ENCODE results near the gene MGAT2. TPM values are rescaled to one million over a fixed set of nuclear protein-coding genes. Genes with fewer than 3 reads are reported as not detected.

The MGAT2 gene
- polyA plus RNA-seq, 1 experiment = 54.7 TPM

DNA sequence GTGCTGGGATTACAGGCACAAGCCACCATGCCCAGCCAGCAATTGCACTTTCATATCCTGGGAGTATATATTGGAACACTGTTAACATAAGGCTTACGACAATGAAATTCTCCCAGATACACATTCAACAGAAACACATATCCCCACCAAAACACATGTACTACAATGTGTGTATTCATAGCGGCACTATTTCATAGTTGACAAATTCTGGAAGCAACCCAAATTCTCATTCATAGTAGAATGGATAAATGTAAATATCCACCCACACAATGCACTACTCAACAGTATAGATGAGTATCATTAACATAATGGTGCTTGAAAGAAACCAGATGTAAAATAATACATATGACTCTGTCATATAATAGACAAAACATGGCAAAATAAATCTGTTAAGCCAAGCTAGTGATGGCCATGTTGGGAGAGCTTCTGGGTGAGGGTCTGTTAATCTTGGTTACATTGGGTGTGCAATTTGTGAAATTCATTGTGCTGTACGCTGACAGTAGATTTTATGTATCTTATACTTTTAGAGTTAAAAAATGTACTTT, 17.0 kb downstream of the MGAT2 start:
- TF ChIP-seq, protein P1, sequence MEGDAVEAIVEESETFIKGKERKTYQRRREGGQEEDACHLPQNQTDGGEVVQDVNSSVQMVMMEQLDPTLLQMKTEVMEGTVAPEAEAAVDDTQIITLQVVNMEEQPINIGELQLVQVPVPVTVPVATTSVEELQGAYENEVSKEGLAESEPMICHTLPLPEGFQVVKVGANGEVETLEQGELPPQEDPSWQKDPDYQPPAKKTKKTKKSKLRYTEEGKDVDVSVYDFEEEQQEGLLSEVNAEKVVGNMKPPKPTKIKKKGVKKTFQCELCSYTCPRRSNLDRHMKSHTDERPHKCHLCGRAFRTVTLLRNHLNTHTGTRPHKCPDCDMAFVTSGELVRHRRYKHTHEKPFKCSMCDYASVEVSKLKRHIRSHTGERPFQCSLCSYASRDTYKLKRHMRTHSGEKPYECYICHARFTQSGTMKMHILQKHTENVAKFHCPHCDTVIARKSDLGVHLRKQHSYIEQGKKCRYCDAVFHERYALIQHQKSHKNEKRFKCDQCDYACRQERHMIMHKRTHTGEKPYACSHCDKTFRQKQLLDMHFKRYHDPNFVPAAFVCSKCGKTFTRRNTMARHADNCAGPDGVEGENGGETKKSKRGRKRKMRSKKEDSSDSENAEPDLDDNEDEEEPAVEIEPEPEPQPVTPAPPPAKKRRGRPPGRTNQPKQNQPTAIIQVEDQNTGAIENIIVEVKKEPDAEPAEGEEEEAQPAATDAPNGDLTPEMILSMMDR (IDR thresholded peaks at IDR 0.05; ENCODE audit: low read depth, low read length) = no peak
- CTCF ChIA-PET = no interaction called here
- Histone ChIP-seq H3K9me3 (ENCODE audit: control insufficient read depth, insufficient read depth, low read length) (no peaks in the 10 kb centered on the region; the same call in 1 of the 2 replicates), H3K27ac (ENCODE audit: low read depth, low read length) (no peak overlapping the region), H3K4me3 (ENCODE audit: low read depth, low read length) (no peak overlapping the region), H3K27me3 (ENCODE audit: control insufficient read depth, insufficient read depth, low read length) (no peaks in the 10 kb centered on the region)
- DNase-seq (ENCODE audit: low read depth, low spot score) = no peak
- POLR2A ChIA-PET = no interaction called here

DNA sequence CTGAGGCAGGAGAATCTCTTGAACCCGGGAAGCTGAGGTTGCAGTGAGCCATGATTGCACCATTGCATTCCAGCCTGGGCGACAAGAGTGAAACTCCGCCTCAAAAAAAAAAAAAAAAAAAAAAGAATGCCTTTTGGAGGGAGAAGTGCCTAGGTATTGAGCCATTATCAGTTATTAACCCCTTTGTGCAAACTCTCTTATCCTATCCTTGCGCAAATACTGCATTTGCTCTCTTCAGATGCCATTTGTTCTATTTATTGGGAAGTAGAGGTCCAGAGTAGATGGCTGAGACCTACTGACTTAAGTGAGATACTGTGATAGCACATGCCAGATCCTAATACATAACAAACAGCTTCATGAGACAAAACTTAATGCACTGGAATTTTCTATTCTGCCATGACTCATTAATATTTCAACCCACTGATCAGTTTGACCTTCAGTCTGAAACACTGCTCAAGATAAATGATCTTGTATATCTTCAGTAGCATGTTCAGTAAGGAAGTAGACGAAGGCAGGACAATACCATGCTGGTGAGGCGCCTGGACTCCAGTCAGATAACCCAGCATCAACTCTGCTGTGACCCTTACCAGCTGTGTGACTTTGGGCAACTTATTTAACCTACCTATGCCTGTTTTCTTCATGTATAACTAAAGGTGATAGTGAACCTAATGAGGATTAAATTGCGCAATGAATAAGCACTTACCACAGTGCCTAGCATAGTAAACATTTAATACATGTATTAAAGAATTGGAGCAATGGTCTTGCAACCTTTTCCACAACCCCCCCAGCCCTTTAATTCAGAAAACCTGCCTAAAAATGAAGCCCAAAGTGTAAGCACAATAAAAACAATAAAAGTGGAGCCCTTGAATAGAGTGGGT, 20.2 kb downstream of the MGAT2 start:
- Histone ChIP-seq H3K27ac (ENCODE audit: low read depth, low read length) (no peak overlapping the region), H3K9me3 (ENCODE audit: control insufficient read depth, insufficient read depth, low read length) (no peaks in the 10 kb centered on the region), H3K27me3 (ENCODE audit: control insufficient read depth, insufficient read depth, low read length) (no peaks in the 10 kb centered on the region), H3K4me3 (ENCODE audit: low read depth, low read length) (no peak overlapping the region)
- DNase-seq (ENCODE audit: low read depth, low spot score) = no peak
- CTCF ChIA-PET = no interaction called here
- TF ChIP-seq, protein P1 (IDR thresholded peaks at IDR 0.05; ENCODE audit: low read depth, low read length) = no peak
- POLR2A ChIA-PET = interaction anchor here (0.6 kb wide), 1 partner anchor 127 kb away, joined by 4 read pairs; the partner anchor contains the start of gene KLHDC2

DNA sequence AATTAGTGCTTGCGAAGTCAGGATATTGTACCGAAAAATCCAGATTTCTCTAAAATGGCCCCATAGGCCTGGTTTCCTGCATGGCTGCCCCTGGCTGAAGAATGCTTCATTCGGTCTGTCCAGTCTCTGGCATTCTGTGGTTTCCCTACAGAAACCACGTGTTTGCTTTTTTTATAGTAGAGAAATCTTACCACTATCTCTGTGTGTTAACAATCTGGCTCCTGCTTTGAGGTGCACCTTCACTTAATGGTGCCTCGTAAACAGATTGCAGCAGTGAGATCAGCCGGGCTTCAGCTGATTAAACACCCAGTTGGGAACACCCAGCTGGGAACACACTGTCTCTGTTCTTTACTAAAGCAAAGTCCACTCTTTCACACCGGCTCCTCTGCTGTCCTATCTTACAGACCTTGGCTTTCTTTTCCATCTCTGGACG, 21.1 kb downstream of the MGAT2 start:
- no peak for DNase-seq (ENCODE audit: low read depth, low spot score)
- no peak overlapping the region for H3K27ac ChIP-seq (ENCODE audit: low read depth, low read length)
- ChIA-PET POLR2A (no interaction called here), CTCF (no interaction called here)
- H3K9me3 ChIP-seq (ENCODE audit: control insufficient read depth, insufficient read depth, low read length) = no peaks in the 10 kb centered on the region
- no peaks in the 10 kb centered on the region for H3K27me3 ChIP-seq (ENCODE audit: control insufficient read depth, insufficient read depth, low read length)
- TF ChIP-seq, protein P1 (IDR thresholded peaks at IDR 0.05; ENCODE audit: low read depth, low read length) = no peak
- H3K4me3 ChIP-seq (ENCODE audit: low read depth, low read length) = no peak overlapping the region

DNA sequence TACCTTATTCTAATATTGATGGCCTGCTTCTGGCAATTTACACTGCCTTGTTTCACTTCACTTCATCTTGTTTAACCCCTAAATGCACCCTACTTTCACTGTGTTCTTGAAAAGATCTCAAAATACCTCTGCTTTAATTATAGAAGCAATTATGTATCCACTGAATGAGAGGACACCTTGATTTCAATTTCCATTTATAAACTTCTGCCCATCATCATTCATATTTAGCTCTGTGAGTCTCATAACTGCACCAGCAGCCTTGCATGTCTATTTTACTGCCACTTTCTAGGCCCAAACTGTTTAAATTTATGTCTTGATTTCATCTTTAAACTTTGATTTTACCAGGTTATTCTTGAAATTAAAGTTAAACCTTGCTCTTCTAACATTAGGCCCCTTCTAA, 21.6 kb downstream of the MGAT2 start:
- Histone ChIP-seq H3K27ac (ENCODE audit: low read depth, low read length) (no peak overlapping the region), H3K27me3 (ENCODE audit: control insufficient read depth, insufficient read depth, low read length) (no peaks in the 10 kb centered on the region), H3K4me3 (ENCODE audit: low read depth, low read length) (no peak overlapping the region), H3K9me3 (ENCODE audit: control insufficient read depth, insufficient read depth, low read length) (no peaks in the 10 kb centered on the region)
- no peak for DNase-seq (ENCODE audit: low read depth, low spot score)
- TF ChIP-seq, protein P1 (IDR thresholded peaks at IDR 0.05; ENCODE audit: low read depth, low read length) = no peak
- ChIA-PET POLR2A (no interaction called here), CTCF (interaction anchor here (1.0 kb wide), 1 partner anchor 187 kb away, joined by 3 read pairs; no protein-coding TSS in a partner anchor)

DNA sequence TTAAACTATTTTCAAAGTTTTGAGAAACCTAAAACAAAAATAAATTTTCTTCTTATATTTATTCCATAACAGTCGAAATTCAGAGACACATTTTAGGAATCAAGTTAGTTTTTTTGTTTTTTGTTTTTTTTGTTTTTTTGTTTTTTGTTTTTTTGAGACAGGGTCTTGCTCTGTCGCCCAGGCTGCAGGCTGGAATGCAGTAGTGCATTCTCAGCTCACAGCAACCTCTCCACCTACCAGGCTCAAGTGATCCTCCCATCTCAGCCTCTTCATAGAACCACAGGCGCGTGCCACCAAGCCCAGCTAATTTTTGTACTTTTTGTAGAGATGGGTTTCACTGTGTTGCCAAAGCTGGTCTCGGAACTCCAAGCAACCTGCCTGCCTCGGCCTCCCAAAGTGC, 32.9 kb downstream of the MGAT2 start:
- DNase-seq (ENCODE audit: low read depth, low spot score) = no peak
- ChIA-PET POLR2A (no interaction called here), CTCF (interaction anchor here (1.0 to 1.7 kb wide), 2 partner anchors 20 to 199 kb away, joined by 3 to 8 read pairs; partner anchors contain the start of gene NEMF)
- H3K4me3 ChIP-seq (ENCODE audit: low read depth, low read length) = no peak overlapping the region
- H3K9me3 ChIP-seq (ENCODE audit: control insufficient read depth, insufficient read depth, low read length) = no peaks in the 10 kb centered on the region
- no peaks in the 10 kb centered on the region for H3K27me3 ChIP-seq (ENCODE audit: control insufficient read depth, insufficient read depth, low read length)
- H3K27ac ChIP-seq (ENCODE audit: low read depth, low read length) = no peak overlapping the region
- TF ChIP-seq, protein P1 (IDR thresholded peaks at IDR 0.05; ENCODE audit: low read depth, low read length) = no peak
